Renal pelvis (tissue), 12 donors: ENCODE measurements around the gene OR51F1. TPM values are rescaled to one million over a fixed set of nuclear protein-coding genes. Genes with fewer than 3 reads are reported as not detected.
"Not testable (repeated sequence)": the region's sequence is repeated elsewhere in the genome, so short reads cannot be mapped to it uniquely, and the experiment has no call there.

Experiments used
- DNase-seq: peaks from one replicate; pipeline ENCODE4 v3.0.0-alpha.2; 2013
- long read RNA-seq, 16 experiments: transcript quantifications; one replicate each; lab custom pipeline, GENCODE V29; 2026
- polyA plus RNA-seq, 3 donors: library from polyadenylated mRNA; unstranded; fragments of 120-200 nt; gene quantifications; one replicate each; pipeline ENCODE4 v1.2.1, GENCODE V29; 2013; ENCODE audit not compliant: insufficient read length in 3 of 3

OR51F1 gene, protein sequence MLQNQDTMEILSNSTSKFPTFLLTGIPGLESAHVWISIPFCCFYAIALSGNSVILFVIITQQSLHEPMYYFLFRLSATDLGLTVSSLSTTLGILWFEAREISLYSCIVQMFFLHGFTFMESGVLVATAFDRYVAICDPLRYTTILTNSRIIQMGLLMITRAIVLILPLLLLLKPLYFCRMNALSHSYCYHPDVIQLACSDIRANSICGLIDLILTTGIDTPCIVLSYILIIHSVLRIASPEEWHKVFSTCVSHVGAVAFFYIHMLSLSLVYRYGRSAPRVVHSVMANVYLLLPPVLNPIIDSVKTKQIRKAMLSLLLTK
- polyA plus RNA-seq: not detected
- long read RNA-seq, donor 1: 0 reads
- long read RNA-seq, donor 2: 0 reads
- long read RNA-seq, donor 3: 0 reads
- long read RNA-seq, donor 4: 0 reads
- long read RNA-seq, donor 5: 0 reads
- long read RNA-seq, donor 6: 0 reads
- long read RNA-seq, donor 7: 0 reads
- long read RNA-seq, donor 8: 0 reads
- long read RNA-seq, donor 9: 0 reads
- long read RNA-seq, donor 10: 0 reads
- long read RNA-seq, donor 11: 0 reads
- long read RNA-seq, donor 12: 0 reads
- long read RNA-seq, donor 13: 0 reads
- long read RNA-seq, donor 14: 0 reads
- long read RNA-seq, donor 15: 0 reads
- long read RNA-seq, donor 16: 0 reads

DNA sequence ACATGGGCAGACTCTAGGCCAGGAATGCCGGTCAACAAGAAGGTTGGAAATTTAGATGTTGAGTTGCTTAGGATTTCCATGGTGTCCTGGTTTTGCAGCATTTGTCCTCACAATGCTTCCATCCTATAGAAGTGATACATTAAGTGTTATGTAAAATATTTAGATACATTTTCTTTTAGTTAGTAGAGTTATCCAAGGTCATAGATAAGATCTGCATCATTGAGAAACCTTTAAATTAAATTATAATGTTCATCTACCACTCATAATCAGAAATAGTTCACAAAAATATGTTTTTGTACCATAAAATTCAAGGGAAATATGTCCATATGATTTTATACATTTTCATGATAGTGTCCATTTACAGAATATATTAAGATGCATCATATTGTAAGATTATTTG, at the start of gene OR51F1:
TSS of gene OR51F1 (minus strand) at position 101 of the 400 bp plus-strand sequence. CDS start at position 101, 0 bp downstream.
- no peak for DNase-seq

GRCh38 chr11:4809246-4809645, 39.5 kb upstream of the OR51F1 start:
- no peak for DNase-seq

DNA sequence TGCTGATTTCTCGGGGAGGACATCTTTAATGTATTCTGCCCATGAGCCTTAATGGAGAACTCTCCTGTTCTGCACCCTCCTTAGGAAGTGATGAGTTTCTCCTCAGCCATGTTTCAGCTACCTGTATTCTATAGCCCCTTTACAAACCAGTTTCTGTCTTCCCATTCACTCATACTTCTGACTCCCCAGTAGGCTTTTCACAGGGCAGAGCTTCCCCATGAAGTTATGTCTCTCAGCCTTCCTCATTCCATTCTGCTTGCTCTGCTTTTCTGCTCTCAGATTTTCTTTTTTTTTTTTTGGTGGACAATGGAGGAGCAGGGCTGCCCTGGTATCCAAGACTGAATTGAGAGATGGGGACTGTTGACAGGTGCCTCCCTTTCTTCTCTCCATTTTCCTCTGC, 38.7 kb upstream of the OR51F1 start:
- no peak for DNase-seq

- no peak for DNase-seq
These were observed 34.5 kb upstream of the OR51F1 start, which contains the start of gene OR52R1 for GRCh38 chr11:4804280-4804679. OR52R1 (minus strand) TSS chr11:4804380; CDS start chr11:4804380, 0 bp downstream.

DNA sequence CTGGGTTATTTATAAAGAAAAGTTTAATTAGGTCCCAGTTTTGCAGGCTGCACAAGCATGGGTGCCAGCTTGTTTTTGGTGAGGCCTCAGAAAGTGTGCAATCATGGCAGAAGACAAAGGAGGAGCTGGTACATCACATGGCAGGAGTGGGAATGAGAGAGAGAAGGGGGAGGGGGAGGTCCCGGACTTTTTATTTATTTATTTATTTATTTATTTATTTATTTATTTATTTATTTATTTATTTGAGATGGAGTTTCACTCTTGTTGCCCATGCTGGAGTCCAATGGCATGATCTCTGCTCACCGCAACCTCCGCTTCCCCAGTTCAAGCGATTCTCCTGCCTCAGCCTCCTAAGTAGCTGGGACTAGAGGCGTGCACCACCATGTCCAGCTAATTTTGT, 31.6 kb upstream of the OR51F1 start:
- DNase-seq: not testable (repeated sequence)

DNA sequence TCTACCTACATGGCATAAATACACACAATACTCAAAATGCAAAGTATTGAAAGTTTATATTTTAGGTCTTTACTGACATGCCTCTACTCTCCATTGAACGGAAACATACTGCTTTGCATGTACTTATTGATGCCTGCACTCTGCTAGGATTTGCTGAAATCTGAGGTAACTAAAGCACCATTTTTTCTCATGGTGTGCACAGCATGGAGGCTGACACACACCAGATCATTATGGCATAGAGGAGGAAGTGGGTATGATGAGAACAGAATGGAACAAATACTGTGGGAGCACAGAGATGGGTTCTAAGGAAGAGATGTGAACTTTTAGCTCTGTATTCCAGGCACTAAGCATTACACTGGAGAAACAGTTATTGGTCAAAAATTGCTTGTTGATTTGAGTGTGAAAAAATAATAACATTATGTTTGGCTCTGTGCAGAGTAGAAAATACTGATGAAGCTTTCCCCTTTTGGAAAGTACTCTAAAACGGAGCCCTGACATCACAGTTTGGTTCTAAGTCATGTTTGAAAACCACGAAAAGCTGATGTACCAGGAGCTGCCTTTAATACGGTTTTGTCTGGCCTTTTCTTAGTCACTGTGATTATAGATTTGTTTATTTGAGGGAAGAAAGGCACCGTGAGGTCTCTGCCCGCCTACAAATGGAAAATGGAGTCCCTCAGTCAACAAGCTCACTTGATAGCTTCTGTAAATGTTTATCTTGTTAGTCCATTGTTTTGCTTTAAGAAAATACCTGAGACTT, 28.9 kb upstream of the OR51F1 start:
- DNase-seq: no peak

GRCh38 chr11:4797206-4797605, 27.5 kb upstream of the OR51F1 start:
- no peak for DNase-seq

DNA sequence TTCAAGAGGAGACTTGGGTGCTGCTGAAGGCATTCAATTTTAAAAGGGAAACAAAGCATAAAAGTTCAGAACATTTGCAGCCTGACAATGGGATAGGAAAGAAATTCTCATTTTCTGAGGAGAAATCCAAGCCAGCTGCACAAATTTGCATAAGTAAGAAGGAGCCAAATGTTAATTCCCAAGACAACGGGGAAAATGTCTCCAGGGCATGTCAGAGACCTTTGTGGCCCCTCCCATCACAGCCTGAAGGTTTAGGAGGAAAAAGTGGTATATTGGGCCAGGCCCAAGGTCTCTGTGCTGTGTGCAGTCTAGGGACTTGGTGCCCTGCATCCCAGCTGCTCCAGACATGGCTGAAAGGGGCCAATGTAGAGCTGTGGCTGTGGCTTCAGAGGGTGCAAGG, 12.7 kb upstream of the OR51F1 start:
- no peak for DNase-seq

- no peak for DNase-seq
These were observed 1.6 kb downstream of the OR51F1 start for GRCh38 chr11:4768094-4768493.

GRCh38 chr11:4766420-4767043, 3.2 kb downstream of the OR51F1 start:
- DNase-seq: no peak

- no peak for DNase-seq
These were observed 6.6 kb downstream of the OR51F1 start for GRCh38 chr11:4763096-4763495.

DNA sequence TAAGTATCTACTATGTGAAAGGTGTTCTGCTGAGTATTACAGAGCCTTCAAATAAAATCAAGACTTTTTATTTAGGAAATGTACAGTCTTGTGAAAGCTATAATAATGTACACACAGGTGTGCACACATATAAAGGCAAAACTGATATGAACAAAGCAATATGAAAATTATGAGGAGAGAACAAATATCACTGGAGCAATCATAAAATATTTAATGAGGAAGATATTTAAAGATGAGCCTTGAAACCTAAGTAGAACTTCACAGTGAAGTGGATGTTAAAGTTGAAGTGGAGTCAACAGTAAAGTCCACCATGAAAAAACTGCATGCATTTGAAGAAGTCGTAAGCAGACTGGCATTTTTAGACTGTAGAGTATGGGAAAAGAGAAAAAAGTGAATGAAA, 18.5 kb downstream of the OR51F1 start:
- no peak for DNase-seq

DNA sequence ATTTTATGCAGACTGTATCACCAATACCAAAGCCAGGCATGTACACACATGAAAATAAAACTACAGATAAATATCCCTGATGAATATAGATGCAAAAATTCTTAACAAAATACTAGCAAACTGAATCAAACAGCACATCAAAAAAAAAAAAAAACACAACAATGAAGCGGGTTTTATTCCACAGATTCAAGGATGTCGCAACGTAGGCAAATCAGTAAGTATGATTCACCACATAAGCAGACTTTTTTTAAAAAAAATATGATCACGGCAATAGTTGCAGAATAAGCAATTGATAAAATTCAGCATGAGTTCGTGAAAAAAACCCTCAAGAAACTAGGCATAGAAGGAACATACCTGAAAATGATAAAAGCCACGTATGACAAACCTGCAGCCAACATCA, 21.3 kb downstream of the OR51F1 start:
- no peak for DNase-seq

DNA sequence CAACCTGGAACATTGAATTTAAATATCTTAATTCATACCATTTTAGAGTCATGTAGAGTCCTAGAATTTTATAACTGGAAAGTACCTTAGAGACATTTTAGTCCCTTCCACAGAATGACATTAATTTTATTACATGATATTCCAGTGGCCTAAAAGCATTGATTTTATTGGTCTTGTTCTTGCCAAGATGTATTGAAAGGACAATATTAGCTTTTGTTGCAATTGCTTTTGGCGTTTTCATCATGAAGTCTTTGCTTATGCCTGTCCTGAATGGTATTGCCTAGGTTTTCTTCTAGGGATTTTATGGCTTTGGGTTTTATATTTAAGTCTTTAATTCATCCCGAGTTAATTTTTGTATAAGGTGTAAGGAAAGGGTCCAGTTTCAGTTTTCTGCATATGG, 29.0 kb downstream of the OR51F1 start:
- DNase-seq: no peak

- no peak for DNase-seq
These were observed 42.6 kb downstream of the OR51F1 start for GRCh38 chr11:4727171-4727570.

- not testable (repeated sequence) for DNase-seq
These were observed 46.9 kb downstream of the OR51F1 start for GRCh38 chr11:4722616-4723534.
